Measurements from ENCODE around the gene EIF3A.

- TF ChIP-seq CTCF (IDR thresholded peaks at IDR 0.05) (no peak), POLR2A (IDR thresholded peaks at IDR 0.05) (no peak)
Measured at GRCh38 chr10:119120413-119120867, 39.8 kb upstream of the EIF3A start.
